ENCODE results near the gene FAM237A.

The FAM237A gene

GRCh38 chr2:206692971-206693370 is 50.7 kb downstream of the FAM237A start:
- FAIRE-seq: no peak

- FAIRE-seq: peak; percentile 77
Measured at GRCh38 chr2:206693399-206694137, 51.3 kb downstream of the FAM237A start.

- no peak for FAIRE-seq
Measured at GRCh38 chr2:206696910-206697309, 54.6 kb downstream of the FAM237A start.

GRCh38 chr2:206698811-206699210 is 56.5 kb downstream of the FAM237A start:
- no peak for FAIRE-seq

Data from endometrium (tissue), 2 donors.